GM19468 (cell line): ENCODE results near the gene KRT8.
"Not testable (repeated sequence)": the region's sequence is repeated elsewhere in the genome, so short reads cannot be mapped to it uniquely, and the experiment has no call there.

ENCODE experiments used
- ATAC-seq: cut with Tn5 transposase; IDR thresholded peaks from one replicate; pipeline ENCODE4 v1.9.1; 2021; ENCODE audit warnings: mild to moderate bottlenecking, moderate library complexity, moderate number of reproducible peaks; ENCODE audit not compliant: unreplicated experiment; ENCODE audit errors: extremely low read depth

KRT8 gene

DNA sequence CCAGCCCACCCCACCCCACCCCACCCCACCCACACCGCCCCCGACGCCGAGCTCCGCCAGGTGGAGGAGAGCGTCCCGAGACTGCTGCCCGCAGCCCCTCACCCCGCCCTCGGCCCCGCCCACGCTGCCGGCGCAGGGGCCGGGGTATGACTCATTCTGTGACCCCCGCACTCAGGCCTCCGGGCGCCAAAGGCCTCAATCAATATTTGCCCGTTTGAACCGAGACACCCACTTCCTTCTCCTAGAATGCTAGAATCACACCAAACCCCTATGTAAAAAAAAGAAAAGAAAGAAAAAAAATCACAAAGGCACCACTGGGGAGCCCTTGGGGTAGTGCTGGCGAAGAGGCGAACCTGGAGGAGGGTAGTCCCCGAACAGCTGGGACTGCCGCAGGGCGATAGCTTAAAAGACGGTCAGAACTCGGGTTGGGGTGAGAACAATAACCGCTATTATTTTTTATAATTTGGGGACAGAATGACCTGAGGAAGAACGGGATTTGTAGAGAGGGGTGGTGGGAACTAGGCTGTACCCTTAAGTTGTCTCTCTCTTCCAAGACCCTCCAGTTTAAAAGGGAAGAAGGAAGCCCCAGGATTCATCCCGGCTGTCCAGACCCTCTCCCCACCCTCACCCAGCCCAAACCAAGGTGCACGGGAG lies 894 bp downstream of the KRT8 start:
- ATAC-seq, result no peak

DNA sequence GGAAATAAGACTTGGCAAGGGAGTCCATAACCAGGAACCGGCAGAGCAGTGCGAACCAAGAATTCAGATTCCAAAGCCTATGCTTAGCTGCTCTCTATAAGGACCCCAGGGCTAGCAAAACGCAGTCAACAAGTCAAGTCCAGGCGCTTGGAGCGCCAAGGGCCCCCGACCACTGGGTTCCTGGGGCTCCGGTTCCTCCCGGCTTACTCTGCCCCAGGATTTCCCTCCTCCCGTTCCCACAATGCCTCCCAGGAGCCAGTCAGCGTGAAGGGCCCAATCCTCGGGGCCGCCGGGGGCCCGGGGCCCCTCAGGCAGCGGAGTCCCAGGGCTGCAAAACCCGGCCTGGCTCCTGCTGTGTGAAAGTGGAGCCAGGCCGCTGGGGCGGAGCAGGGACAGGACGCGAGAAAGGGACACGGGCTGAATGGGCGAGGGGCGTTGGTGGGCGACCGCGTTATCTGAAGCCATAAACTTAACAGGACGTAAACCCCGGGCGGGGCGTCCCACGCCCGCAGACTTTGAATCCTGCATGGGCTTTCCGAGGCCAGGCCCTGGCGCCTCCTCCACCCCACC lies 1.5 kb downstream of the KRT8 start:
- ATAC-seq, result no peak

DNA sequence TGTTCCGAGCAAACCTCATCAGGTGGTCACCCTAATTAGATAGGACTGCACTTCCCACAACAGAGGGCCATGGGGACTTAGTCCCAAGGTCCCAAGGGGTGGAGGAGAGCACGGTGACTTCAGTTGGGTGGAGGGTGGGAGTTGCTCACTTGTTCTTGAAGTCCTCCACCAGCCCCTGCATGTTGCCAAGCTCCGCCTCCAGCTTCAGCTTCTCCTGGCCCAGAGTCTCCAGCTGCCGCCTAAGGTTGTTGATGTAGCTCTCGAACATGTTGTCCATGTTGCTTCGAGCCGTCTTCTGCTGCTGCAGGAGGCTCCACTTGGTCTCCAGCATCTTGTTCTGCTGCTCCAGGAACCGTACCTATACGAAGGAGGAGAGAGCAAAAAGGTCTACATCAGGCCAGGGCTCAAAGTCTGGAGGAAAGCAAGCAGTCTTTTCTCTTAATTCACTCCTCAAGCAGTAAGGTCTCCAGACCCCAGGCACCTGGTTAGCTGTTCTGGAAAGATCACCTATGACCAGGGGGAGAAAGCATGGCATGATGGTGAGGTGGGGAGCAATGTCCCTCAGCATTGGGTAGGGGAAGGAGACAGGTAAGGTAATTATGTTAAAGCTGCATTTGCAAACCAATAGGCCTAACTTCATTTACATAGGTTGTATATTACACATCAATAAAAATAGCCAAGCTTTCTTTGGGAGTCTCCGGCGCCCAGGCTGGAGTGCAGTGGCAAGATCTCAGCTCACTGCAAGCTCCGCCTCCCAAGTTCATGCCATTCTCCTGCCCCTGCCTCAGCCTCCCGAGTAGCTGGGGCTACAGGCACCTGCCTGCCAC lies 2.9 kb downstream of the KRT8 start:
- ATAC-seq, result no peak

DNA sequence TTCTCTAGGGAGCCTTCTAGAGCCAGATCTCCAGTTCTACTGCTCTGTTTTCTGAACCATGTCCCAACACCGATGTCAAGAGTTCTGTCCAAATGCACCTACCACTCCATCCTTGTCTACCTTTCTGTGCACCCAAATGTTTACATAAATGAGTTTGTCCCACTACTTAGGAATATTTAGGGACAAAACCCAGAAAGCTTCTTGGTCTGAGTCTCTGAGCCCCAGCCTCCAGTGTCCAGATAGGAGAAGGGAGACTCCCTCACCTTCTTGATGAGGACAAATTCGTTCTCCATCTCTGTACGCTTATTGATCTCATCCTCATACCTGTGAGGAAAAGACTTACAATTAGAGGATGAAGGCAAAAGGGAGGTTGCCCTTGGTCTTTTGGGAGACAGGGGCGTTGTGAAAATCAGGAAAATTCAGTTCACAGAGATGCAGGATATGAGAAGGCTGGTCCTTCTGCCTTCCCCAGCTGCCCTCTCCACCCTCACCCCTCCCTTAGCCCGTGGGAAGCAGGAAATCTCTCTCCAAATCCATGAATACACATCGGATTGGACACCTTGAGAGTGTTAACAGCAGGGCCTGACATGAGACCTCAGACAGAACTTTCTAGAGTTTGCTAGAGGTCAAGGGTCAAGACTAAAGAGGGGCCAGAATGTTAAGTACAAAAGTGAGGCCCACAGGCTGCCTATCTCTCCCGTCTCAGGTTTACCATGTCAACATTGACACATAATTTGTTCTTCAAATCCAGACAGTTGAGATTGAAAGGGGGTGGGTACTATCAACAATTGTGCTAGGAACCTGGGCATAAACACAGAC lies 3.8 kb downstream of the KRT8 start:
- no peak for ATAC-seq

DNA sequence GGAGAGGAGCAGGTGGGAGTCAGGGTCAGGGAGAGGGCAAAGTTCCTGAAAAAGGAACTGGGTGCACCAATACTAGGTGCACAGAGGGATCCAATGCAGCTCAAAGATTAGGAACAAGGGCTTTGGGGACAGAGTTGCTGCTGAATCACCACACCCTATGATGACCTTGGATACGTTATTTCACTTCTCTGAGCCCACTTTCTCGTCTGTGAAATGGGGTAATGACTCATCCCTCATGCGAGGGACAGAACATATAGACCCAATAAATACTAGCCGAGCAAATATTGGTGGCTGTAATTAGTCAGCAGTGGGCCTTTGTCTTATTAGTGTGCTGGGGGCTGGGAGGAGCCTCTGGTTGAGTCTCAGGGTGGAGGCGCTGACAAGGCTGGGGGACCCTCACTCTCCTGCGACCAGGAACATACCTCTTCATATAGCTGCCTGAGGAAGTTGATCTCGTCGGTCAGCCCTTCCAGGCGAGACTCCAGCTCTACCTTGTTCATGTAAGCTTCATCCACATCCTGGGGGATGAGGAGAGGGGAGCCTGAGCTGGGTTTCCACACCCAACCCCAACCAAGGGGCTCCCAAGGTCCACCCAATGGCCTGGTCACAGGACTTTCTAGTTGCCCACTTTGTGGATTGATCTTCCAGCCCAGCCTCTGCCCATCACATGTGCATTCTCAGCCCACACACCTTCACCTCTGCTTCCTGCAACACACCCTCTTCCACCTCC lies 4.5 kb downstream of the KRT8 start:
- ATAC-seq, result no peak

DNA sequence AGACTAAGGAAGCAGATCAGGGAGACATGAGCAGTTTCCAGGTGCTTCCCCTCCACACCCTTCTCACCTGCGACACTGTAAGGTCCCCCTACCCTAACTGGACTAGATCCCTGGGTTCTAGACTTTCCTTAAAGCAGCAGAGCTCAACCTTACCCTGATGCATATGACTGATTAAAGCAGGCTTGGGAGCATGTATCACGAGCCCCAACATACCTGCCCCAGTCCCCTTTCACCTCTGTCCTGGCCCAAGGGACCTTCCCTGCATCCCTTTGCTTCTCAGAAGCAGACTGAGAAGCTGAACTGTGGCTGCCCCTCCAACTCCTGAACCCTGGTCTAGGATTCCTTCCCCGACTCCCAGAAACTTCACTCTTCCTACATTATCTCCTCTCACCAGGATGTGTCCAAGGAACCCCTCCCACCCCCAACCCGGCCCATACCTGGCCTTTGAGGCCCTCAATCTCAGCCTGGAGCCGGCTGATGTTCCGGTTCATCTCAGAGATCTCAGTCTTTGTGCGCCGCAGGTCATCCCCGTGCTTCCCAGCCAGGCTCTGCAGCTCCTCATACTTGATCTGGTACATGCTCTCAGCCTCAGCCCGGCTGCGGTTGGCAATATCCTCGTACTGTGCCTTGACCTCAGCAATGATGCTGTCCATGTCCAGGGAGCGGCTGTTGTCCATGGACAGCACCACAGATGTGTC lies 5.4 kb downstream of the KRT8 start:
- ATAC-seq, result no peak

DNA sequence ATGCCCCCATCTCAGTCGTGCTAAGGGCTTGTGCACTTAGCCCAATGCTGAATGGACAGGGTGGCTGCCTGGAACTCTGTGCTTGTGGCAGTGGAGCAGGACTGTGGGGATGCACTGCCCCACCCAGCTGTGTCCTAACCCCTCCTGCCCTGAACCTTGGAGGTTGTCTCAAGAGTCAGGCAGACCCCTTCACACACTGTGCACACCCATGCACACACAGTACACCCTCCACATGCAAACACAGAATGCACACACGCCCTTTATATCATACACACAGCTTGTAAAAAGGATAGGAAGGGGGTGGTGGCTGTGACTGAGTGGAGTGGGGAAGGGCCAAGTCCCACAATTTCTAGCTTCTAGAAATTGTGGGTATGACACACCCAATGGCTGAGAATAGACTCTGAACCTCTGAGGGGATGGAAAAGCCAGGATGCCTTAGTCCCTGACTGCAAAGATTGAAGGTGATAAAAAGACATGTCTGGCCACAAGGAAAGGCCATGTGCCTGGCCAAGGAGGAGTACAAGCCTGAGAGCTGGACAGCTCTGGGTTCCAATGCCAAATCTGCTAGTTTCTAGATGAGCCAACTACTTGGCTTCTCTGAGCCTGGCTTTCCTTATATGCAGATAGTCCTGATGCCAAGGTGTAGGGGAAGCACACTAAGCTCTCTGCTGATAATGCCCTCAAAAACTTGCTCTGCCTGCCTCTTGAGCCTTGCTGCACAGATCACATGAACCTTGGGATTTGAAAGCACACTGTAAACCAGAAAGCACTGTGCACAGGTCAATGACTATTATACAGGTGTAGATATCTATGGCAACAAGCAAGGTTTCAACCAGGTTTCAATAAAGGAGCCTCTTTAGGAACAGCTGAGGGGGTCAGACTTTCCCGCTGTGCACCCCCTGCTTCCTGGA lies 8.4 kb downstream of the KRT8 start:
- no peak for ATAC-seq

DNA sequence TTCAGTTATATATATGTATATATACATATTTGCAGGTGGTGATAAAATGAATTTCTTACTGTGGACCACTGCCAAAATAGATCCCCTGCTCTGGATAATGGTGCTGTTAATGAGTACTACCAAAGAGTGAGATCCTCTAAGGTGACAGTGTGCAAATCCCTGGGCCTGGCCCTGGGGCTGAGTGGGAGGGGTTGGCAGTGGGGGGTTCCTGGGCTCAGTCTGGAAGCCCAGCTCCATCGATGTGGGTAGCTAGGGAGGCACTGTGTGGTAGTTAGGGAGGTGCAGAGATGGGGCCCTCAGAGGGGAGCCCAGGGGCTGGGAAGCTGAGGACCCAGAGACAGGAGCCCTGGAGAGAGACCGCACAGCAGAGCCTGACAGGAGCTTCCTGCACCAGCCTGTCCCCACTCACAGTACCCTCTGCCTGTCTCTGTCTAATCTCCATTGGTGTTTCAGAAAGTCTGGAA lies 9.1 kb downstream of the KRT8 start:
- no peak for ATAC-seq

DNA sequence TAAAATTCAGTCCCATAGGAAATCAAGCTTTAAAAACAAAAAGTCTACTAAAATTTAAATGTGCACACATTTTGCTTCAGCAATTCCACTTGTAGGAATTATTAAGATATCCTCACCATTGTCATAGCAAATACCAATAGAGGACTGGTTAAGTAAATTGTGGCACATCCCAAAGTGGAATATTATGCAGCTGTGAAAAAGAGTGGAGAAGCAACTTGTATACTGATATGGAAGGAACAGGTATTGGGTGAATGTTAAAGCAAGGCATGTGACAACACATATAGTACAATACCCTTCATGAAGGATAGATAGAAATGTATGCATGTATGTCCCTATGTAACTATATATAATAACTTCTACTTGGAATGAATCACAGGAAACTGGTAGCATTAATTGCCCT lies 11.9 kb downstream of the KRT8 start:
- ATAC-seq, result no peak

DNA sequence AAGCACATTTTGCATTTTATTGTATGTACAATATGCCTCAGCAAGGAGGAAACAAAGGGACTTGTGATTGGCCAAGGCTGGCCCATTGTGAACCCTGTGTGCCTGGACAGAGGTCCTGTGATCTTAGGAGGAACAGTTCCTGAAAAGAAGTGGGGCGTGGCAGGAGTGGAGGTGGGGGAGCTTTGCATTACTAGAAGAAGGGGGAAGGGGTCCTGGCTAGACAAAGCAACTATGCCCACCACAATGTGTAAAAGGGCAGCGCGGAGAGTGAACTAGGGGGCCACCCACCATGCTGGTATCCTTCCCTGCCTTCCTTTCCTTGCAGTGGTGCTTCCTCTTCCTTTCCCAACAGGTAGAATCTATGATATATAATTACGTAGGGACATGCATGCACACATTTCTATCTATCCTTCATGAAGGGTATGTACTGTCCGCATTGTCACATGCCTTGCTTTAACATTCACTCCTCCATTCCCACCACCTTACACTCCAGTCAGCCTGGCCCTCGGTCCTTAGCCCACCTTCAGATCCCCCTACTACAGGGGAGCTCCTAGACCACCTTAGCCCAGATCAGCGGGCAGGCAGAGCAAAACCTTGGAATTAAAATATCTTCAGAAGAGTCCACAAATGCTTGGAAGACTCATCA lies 12.5 kb downstream of the KRT8 start:
- no peak for ATAC-seq

DNA sequence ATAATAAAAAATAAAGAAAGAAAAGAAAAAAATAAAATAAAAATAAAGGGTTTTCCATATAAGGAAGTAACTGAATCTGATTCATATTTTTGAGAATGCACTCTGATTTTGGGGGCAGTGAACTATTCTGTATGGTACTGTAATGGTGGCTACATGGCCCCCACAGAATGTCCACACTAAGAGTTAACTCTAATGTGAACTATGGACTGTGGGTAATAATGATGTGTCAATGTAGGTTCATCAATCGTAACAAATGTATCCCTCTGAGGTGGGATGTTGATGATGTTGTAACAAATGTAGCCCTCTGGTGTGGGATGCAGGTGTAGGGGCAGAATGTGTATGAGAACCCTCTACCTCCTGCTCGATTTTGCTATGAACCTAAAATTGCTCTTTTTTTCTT lies 13.8 kb downstream of the KRT8 start:
- no peak for ATAC-seq

DNA sequence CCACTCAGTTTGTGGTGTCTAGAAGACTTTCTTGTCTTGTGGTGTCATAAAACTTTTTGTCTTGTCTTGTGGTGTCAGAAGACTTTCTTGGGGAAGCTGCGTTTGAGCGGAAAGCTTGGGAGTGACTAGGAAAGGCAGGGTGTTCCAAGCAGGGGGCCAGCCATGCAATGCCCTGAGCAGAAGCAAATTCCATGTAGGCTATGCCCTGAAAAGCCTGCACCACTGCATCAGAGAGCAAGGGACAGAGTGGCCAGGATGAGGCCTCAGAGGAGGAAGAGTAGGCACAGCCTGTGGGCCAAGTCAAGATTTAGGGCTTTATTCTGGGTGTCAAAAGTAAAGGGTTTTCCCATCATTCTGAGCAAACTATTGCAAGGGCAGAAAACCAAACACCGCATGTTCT lies 14.5 kb downstream of the KRT8 start:
- ATAC-seq, result no peak

DNA sequence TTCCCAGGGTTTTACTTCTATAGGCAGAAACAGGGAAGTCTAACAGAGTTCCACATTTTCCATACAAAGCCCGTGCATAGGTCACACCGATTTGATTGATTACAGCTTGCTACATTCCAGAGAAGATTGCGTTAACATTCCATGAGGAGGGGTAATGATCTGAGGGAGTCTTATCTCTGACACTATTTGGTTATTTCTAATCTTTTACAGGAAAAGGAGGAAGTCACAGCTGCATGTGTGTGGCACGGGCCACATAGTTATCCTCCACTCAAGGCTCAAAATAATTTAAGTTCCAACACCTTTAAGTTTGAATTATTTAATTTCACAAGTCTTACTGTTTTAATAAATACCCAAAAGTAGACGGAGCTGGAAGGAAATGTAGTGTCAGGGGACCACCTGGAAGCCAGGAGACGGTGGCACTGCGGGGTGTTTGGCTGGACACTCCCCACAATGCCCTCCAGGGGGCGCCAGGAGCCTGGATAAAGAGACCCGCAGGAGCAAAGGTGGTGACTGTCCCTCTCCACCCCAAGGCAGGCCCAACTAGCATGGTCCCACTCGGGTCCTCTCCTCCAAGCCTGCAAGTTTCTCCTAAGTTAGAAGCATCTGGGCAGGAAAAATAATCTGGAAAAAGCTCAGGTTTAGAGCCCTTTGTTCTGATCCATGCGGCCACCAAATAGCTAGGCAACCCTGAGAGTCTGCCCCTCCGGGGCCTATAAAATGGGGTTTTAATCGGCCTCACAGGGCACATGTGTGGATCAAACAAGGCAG lies 20.2 kb downstream of the KRT8 start:
- ATAC-seq, result no peak

DNA sequence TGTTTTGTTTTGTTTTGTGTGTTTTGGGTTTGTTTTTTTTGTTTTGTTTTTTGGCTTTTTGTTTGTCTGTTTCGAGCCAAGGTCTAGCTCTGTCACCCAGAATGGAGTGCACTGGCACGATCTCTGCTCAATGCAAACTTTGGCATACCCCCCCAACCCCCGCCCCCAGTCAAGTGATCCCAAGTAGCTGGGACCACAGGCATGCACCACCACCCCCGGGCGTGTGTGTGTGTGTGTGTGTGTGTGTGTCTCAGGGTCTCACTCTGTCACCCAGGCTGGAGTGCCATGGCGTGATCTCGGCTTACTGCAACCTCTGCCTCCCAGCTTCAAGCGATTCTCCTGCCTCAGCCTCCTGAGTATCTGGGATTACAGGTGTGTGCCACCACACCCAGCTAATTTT lies 24.4 kb downstream of the KRT8 start:
- ATAC-seq, result not testable (repeated sequence)

DNA sequence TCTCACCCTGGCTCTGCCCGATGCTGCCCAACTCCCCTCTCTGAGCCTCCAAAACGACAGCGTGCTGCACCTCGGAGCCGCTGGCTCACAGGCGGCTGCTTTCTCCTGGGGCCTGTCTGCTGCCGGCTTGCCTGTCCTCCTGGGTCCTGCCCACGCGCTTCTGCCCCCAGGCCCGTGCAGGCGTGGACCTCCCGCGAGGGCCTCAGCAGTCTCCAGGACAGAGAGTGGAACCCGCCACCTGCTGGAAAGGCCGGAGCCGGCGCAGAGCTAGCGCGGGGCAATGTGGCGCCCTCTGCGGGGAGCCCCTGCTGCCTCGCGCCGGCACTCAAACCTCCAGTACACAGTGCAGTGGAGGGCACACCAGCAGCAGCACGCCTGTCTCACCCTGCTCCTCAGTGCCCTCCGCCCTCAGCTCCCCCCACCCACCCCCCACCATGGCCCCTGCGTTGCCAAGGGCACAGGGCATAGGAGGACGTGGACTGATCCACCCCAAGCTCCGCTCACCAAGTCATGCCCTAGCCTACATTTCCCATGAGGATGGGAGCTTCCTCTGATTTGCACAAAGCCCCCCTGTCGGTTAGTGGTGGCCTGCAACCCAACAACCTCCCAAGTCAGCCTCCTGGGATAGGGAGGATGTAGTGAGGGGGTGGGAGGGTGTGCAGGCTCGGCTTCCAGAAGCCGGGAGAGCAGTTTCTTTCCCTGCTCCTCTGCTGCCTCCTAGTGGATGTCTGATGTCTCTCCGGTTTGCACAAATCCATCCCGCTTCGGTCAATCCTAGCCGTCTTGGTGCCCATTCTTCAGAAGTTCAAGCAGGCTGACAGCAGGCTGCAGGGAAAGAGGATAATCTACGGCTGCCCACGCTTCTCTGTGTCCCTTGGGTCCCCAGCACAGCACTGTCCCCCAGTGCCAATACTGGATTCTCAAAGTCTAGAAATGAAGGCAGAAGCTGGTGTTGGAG lies 25.2 kb downstream of the KRT8 start:
- no peak for ATAC-seq
